Choroid plexus epithelial cell (primary cell): ENCODE results near the gene PCSK7.

ENCODE experiments used
- DNase-seq: peaks from one replicate; pipeline ENCODE4 v3.0.0-alpha.2; 2010; ENCODE audit warnings: low read depth
- H3K4me3 ChIP-seq: 2 replicates; pipeline ENCODE4 v1.5.1; 2011; ENCODE audit warnings: low read depth, mild to moderate bottlenecking, control low read depth, low read length, moderate library complexity
- CTCF ChIP-seq: conservative IDR thresholded peaks from 2 replicates; pipeline ENCODE4 v1.5.1; 2011; ENCODE audit warnings: low read depth, mild to moderate bottlenecking, control low read depth, inconsistent platforms, low read length, moderate library complexity

The PCSK7 gene

GRCh38 chr11:117159892-117160291 is 72.0 kb downstream of the PCSK7 start:
- no peak for DNase-seq
- H3K4me3 ChIP-seq, result no peak overlapping the region
- no peak for TF ChIP-seq CTCF

GRCh38 chr11:117157507-117157906 is 74.4 kb downstream of the PCSK7 start:
- no peak overlapping the region for H3K4me3 ChIP-seq

GRCh38 chr11:117154468-117154867 is 77.4 kb downstream of the PCSK7 start:
- DNase-seq, result no peak
- TF ChIP-seq CTCF, result no peak
- no peak overlapping the region for H3K4me3 ChIP-seq

More at GRCh38 chr11:117157507-117157906, 74.4 kb downstream of the PCSK7 start:
- no peak for TF ChIP-seq CTCF
- DNase-seq, result no peak
